GDM1 (cell line): Measurements from ENCODE around the gene ADAMTSL3.
"Not testable (repeated sequence)": the region's sequence is repeated elsewhere in the genome, so short reads cannot be mapped to it uniquely, and the experiment has no call there.

Experiments used
- DNase-seq: peaks from one replicate; lab custom pipeline; 2025; lab: John Stamatoyannopoulos, UW

ADAMTSL3 gene

GRCh38 chr15:84023636-84024035 is 369.7 kb downstream of the ADAMTSL3 start:
- DNase-seq = no peak

- no peak for DNase-seq
Observed at GRCh38 chr15:84033793-84034553, 380.1 kb downstream of the ADAMTSL3 start.

GRCh38 chr15:84034578-84035398 is 380.9 kb downstream of the ADAMTSL3 start:
- DNase-seq = no peak

GRCh38 chr15:84035399-84035766 is 381.5 kb downstream of the ADAMTSL3 start:
- no peak for DNase-seq

- no peak for DNase-seq
Observed at GRCh38 chr15:84037301-84037700, 383.4 kb downstream of the ADAMTSL3 start.

GRCh38 chr15:84042434-84043056 is 388.6 kb downstream of the ADAMTSL3 start:
- not testable (repeated sequence) for DNase-seq

- no peak for DNase-seq
Observed at GRCh38 chr15:84046064-84046637, 392.2 kb downstream of the ADAMTSL3 start.

GRCh38 chr15:84049480-84049879 is 395.6 kb downstream of the ADAMTSL3 start:
- DNase-seq = not testable (repeated sequence)

- no peak for DNase-seq
Observed at GRCh38 chr15:84050076-84050475, 396.2 kb downstream of the ADAMTSL3 start.

GRCh38 chr15:84051146-84051545 is 397.2 kb downstream of the ADAMTSL3 start:
- not testable (repeated sequence) for DNase-seq

- not testable (repeated sequence) for DNase-seq
Observed at GRCh38 chr15:84054544-84054943, 400.6 kb downstream of the ADAMTSL3 start.

- DNase-seq = no peak
Observed at GRCh38 chr15:84057714-84058331, 403.9 kb downstream of the ADAMTSL3 start.

GRCh38 chr15:84063674-84064073 is 409.8 kb downstream of the ADAMTSL3 start:
- not testable (repeated sequence) for DNase-seq

GRCh38 chr15:84068674-84069073 is 414.8 kb downstream of the ADAMTSL3 start:
- DNase-seq = not testable (repeated sequence)

- DNase-seq = not testable (repeated sequence)
Observed at GRCh38 chr15:84078038-84078437, 424.1 kb downstream of the ADAMTSL3 start.

GRCh38 chr15:84079325-84079884 is 425.5 kb downstream of the ADAMTSL3 start:
- DNase-seq = not testable (repeated sequence)

- DNase-seq = no peak
Observed at GRCh38 chr15:84079885-84080777, 426.2 kb downstream of the ADAMTSL3 start.

GRCh38 chr15:84080778-84081084 is 426.8 kb downstream of the ADAMTSL3 start:
- DNase-seq = not testable (repeated sequence)

- no peak for DNase-seq
Observed at GRCh38 chr15:84081391-84082168, 427.7 kb downstream of the ADAMTSL3 start.

GRCh38 chr15:84082739-84083138 is 428.8 kb downstream of the ADAMTSL3 start:
- DNase-seq = no peak
